Astrocyte of the spinal cord (primary cell): ENCODE data around the gene RFXAP.
"Not testable (repeated sequence)": the region's sequence is repeated elsewhere in the genome, so short reads cannot be mapped to it uniquely, and the experiment has no call there.

Experiments used
- DNase-seq: peaks from one replicate; pipeline ENCODE4 v3.0.0; 2011; ENCODE audit warnings: low read depth, low spot score
- H3K4me3 ChIP-seq: 2 replicates; pipeline ENCODE4 v1.5.1; 2011; ENCODE audit warnings: low read depth, mild to moderate bottlenecking, low read length, moderate library complexity
- CTCF ChIP-seq: IDR thresholded peaks from 2 replicates; pipeline ENCODE4 v1.5.1; 2012; ENCODE audit warnings: low read depth, mild to moderate bottlenecking, low read length, inconsistent platforms
- in situ Hi-C: cut with HindIII; loops from 2 replicates; pipeline ENCODE4 v1.10.0; 2017; ENCODE audit warnings: low sequenced_read_pairs

The RFXAP gene

GRCh38 chr13:36778083-36778671 lies 40.8 kb upstream of the RFXAP start:
- H3K4me3 ChIP-seq: no peak overlapping the region
- no peak for TF ChIP-seq CTCF
- in situ Hi-C loops: no loop called here
- peak; percentile 63 for DNase-seq

GRCh38 chr13:36783890-36784289 lies 35.1 kb upstream of the RFXAP start:
- no peak for TF ChIP-seq CTCF
- no peak overlapping the region for H3K4me3 ChIP-seq
- no peak for DNase-seq
- in situ Hi-C loops: no loop called here

GRCh38 chr13:36786175-36786574 lies 32.8 kb upstream of the RFXAP start:
- DNase-seq, in situ Hi-C loops, H3K4me3 ChIP-seq: not testable (repeated sequence)

GRCh38 chr13:36787181-36787580 lies 31.8 kb upstream of the RFXAP start:
- TF ChIP-seq CTCF: no peak
- no peak overlapping the region for H3K4me3 ChIP-seq
- no peak for DNase-seq
- in situ Hi-C loops: no loop called here

GRCh38 chr13:36788276-36788675 lies 30.7 kb upstream of the RFXAP start:
- in situ Hi-C loops: no loop called here
- peak; percentile 28 for DNase-seq

GRCh38 chr13:36789061-36789460 lies 30.0 kb upstream of the RFXAP start:
- DNase-seq: no peak
- H3K4me3 ChIP-seq: no peak overlapping the region
- in situ Hi-C loops: no loop called here
- TF ChIP-seq CTCF: no peak

More at GRCh38 chr13:36788276-36788675, 30.7 kb upstream of the RFXAP start:
- no peak overlapping the region for H3K4me3 ChIP-seq
- TF ChIP-seq CTCF: no peak

GRCh38 chr13:36789730-36790129 lies 29.3 kb upstream of the RFXAP start:
- no peak overlapping the region for H3K4me3 ChIP-seq
- DNase-seq: no peak
- TF ChIP-seq CTCF: no peak
- in situ Hi-C loops: no loop called here
